Muscle layer of colon (tissue), 2 donors: Measurements from ENCODE around the gene CREB3L4.
A peak's percentile ranks its signal among the peaks of the same experiment; 100 is the strongest.

ENCODE experiments used
- H3K27ac ChIP-seq: one replicate; pipeline ENCODE4 v1.7.0; 2013; ENCODE audit warnings: low read depth, mild to moderate bottlenecking, low read length, moderate library complexity
- H3K27me3 ChIP-seq, 2 donors: one replicate each; pipeline ENCODE4 v1.7.0; 2013; ENCODE audit warnings: low read length in 2 of 2, mild to moderate bottlenecking in 2 of 2; ENCODE audit not compliant: insufficient read depth in 2 of 2, control insufficient read depth in 1 of 2
- H3K36me3 ChIP-seq: one replicate; pipeline ENCODE4 v1.7.0; 2013; ENCODE audit warnings: mild to moderate bottlenecking, low read length; ENCODE audit not compliant: insufficient read depth
- H3K4me1 ChIP-seq: one replicate; pipeline ENCODE4 v1.7.0; 2013; ENCODE audit warnings: mild to moderate bottlenecking, low read length; ENCODE audit not compliant: insufficient read depth
- H3K4me3 ChIP-seq, 2 donors: one replicate each; pipeline ENCODE4 v1.7.0; 2013; ENCODE audit warnings: low read length in 2 of 2, low read depth in 1 of 2, mild to moderate bottlenecking in 1 of 2, moderate library complexity in 1 of 2
- H3K9ac ChIP-seq: one replicate; pipeline ENCODE4 v1.7.0; 2013; ENCODE audit warnings: low read length
- H3K9me3 ChIP-seq: one replicate; pipeline ENCODE4 v1.7.0; 2013; ENCODE audit warnings: mild to moderate bottlenecking, low read length
- donor health status: abdominal sarcoma.
- donor health status: Adenocarcinoma of cecum.

Gene CREB3L4

DNA sequence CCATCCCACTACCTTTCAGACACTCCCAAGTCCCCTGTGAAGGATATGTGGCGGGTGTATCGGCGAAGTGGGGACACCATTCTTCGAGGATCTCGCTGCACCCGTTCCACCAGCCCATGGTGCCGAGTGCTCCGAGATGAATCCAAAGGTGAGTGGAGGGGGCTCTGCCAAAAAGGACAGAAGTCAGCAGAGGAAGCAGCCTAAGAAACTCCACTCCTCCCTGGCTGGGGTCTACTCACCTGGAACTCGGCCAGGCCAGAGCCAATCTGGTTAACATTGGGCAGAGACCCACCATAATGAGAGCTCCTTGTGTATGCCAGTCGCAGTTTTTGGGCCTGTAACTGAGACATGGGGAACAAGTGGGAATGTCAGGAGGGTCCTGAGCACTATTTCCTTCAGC lies 12.9 kb upstream of the CREB3L4 start:
- no peak overlapping the region for H3K27ac ChIP-seq
- no peaks in the 10 kb centered on the region for H3K27me3 ChIP-seq
- no peaks in the 10 kb centered on the region for H3K9me3 ChIP-seq
- H3K36me3 ChIP-seq, result peaks cover 54% of the 10 kb centered on the region
- peaks cover 32% of the 10 kb centered on the region for H3K4me1 ChIP-seq
- H3K4me3 ChIP-seq, result no peak overlapping the region
- H3K9ac ChIP-seq, result no peak overlapping the region

DNA sequence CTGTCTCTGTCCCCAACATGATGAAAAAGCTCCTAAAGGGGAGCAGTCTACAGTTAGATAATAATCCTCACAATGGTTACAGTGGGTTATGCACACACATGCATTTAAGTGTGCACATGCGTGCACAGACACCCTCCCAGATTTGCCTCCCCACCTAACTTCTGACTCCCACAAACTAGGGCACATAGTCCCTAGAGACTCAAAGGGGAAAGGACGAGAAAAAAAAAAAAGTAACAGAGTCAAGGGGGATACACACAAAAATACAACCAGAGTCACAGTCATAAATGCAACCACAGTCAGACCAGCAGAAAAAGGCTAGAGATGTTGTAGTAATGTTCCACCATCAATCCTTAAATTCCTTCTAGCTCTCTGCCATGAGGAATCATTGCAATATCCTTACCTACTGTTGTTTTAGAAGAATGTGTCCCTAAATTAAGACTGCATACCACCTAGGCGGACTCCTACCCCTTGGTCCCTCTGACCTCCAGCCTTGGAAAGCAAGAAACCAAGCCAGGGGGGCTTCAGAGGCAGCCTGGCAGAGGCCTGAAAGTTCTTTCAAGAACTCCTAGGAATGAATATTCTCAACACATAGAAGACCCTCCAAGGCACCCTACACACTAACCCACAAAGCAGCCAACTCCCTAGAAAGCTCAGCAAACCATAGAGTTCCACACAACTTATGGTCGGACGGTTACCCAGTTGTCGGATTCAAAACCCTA lies 10.5 kb upstream of the CREB3L4 start:
- H3K27ac ChIP-seq, result peak overlapping the region; percentile 87
- H3K27me3 ChIP-seq, result no peaks in the 10 kb centered on the region
- peak overlapping the region; percentile 88 for H3K9ac ChIP-seq
- peak overlapping the region; percentile 88 to 96 for H3K4me3 ChIP-seq
- H3K9me3 ChIP-seq, result no peaks in the 10 kb centered on the region
- peaks cover 44% of the 10 kb centered on the region for H3K4me1 ChIP-seq
- H3K36me3 ChIP-seq, result peaks cover 42% of the 10 kb centered on the region

DNA sequence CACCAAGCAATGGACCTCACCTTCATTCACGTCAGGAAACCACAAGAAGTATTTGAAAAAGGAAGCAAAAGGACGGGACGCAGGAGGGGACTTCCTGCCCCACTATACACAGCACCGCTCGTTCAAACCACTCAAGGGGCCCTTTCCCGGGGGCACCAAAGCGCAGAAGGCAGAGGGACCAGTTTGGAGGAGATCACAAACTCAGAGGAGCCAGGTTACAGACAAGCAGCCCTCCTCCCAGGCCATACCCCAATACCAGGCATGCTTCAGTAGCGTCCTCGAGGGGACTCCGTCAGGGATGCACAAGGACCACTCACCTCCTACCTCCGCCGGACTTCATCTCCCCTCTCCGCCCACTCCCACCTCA lies 10.0 kb upstream of the CREB3L4 start:
- H3K4me3 ChIP-seq, result peak overlapping the region; percentile 88 to 96
- H3K36me3 ChIP-seq, result peaks cover 37% of the 10 kb centered on the region
- H3K4me1 ChIP-seq, result peaks cover 48% of the 10 kb centered on the region
- no peaks in the 10 kb centered on the region for H3K9me3 ChIP-seq
- peak overlapping the region; percentile 88 for H3K9ac ChIP-seq
- H3K27me3 ChIP-seq, result no peaks in the 10 kb centered on the region
- peak overlapping the region; percentile 87 for H3K27ac ChIP-seq

DNA sequence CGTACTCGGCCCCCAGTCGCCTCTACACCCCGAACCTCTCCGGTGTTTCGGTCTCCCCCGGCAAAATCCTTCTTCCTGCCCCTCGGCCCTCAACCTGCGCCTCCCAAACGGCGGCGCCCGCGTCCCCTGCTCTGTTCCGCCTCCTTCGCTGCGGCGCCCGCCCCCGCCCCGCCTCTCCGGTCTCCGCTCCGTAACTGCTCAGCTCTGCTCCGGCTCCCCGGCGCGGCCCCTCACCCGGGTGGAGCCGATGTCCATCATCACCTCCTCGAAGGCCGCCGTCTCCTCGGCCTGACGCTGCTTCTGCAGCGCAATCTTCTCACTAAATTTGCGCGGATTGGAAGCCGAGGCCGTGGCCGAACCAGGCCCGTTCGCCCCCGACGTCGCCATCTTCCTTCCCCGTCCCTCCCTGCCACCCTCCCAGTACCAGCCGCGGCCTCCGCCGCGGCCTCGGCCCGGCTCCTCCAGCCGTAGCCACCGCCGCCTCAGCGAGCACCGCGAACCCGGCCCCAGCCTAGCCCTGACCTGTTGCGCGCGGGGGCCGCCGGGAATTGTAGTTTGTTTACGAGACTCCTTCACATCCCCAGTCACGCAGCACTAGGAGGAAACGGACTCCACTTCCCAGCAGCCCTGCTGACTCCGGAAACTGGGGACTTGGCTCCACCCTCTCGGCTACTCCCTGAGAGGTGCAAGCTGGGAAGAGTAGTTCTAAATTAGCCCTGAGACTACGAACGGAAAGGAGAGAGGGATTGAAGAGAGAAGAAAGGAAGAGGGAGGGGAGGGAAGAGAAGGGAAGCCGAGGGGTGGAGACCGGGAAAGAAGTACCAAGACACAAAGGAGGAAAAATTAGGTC lies 9.4 kb upstream of the CREB3L4 start, which contains the start of gene CRTC2:
Gene CRTC2 (minus strand): TSS at position 502 of the 850 bp plus-strand sequence. CDS start 115 bp downstream, at position 387.
- H3K9ac ChIP-seq, result peak within 1 kb of the TSS; percentile 88
- peaks cover 34% of the 10 kb centered on the region for H3K36me3 ChIP-seq
- H3K27me3 ChIP-seq, result no peaks in the 10 kb centered on the region
- peaks cover 50% of the 10 kb centered on the region for H3K4me1 ChIP-seq
- H3K9me3 ChIP-seq, result no peaks in the 10 kb centered on the region
- peak within 1 kb of the TSS; percentile 88 to 96 for H3K4me3 ChIP-seq
- peak within 1 kb of the TSS; percentile 87 for H3K27ac ChIP-seq

DNA sequence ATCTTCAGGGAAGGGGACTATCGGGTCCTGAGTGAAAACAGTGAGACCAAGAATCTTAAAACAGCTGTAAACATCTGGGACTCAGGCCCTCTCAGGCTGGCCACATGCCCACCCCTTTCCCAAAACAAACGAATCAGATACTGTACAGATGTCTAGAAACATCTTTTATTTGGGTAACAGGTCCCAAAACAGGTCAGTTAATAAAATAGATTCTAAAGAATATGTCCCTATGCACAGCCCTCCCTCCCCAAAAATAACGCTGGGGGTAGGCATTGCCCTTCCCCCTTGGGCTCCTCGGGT lies 8.8 kb upstream of the CREB3L4 start:
- H3K27ac ChIP-seq, result peak overlapping the region; percentile 61
- H3K27me3 ChIP-seq, result no peaks in the 10 kb centered on the region
- H3K9ac ChIP-seq, result no peak overlapping the region
- peak overlapping the region in 1 of 2 donors; percentile 96 for H3K4me3 ChIP-seq
- H3K9me3 ChIP-seq, result no peaks in the 10 kb centered on the region
- H3K4me1 ChIP-seq, result peaks cover 52% of the 10 kb centered on the region
- peaks cover 28% of the 10 kb centered on the region for H3K36me3 ChIP-seq

DNA sequence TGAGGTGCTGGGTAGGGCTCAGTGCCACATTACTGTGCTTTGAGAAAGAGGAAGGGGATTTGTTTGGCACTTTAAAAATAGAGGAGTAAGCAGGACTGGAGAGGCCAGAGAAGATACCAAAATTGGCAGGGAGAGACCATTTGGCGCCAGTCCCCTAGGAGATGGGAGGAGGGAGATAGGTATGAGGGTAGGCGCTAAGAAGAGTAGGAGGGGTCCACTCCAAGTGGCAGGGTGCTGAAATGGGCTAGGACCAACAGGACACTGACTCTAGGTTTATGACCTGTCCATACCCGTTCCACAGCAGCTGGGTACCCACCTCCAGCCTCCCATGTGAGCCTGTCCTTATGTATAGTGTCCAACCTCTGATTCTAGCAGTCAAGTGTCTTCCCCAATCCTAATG lies 8.2 kb upstream of the CREB3L4 start:
- Histone ChIP-seq H3K27ac (peak overlapping the region; percentile 61), H3K9ac (no peak overlapping the region), H3K27me3 (no peaks in the 10 kb centered on the region), H3K4me3 (no peak overlapping the region), H3K36me3 (peaks cover 23% of the 10 kb centered on the region), H3K9me3 (no peaks in the 10 kb centered on the region), H3K4me1 (peaks cover 57% of the 10 kb centered on the region)

DNA sequence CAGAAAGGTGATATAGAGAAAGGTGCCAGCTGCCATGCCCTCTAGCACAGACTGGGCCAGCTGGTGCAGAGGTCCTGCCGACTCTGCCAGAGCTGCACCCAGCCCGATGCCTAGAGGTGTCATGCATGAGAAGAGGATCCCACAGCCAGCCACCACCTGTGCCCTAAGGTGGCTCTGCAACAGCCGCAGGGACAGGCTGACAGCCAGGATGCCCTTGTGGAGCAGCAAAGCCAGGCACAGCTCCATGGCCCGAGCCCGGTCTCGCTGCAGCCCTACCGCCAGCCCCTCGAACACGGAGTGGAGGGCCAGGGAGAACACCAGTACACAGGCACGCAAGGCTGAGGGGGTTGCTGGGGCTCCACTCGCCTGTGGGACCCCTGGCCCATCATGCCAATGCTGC lies 7.5 kb upstream of the CREB3L4 start:
- no peak overlapping the region for H3K4me3 ChIP-seq
- H3K27me3 ChIP-seq, result no peaks in the 10 kb centered on the region
- no peak overlapping the region for H3K9ac ChIP-seq
- no peaks in the 10 kb centered on the region for H3K9me3 ChIP-seq
- H3K27ac ChIP-seq, result peak overlapping the region; percentile 6
- peaks cover 18% of the 10 kb centered on the region for H3K36me3 ChIP-seq
- H3K4me1 ChIP-seq, result peaks cover 60% of the 10 kb centered on the region

DNA sequence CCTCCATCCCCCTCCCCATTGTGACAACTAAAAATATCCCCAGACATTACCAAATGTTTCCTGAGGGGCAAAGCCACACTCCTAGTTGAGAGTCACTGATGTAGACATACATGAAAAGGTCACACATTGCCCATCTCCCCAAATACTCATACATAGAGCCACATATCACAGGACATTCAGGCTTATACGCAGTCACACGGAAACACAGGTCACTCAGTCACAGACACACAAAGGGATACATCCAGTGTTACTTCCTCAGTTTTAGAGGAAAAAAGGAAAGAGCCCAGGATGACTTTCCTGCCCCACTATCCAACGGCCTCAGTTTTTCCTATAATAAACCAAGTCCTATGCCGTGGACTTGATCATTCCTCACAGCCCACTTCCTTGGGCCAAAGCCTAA lies 6.3 kb upstream of the CREB3L4 start:
- Histone ChIP-seq H3K36me3 (peaks cover 18% of the 10 kb centered on the region), H3K4me1 (peaks cover 57% of the 10 kb centered on the region), H3K9me3 (no peaks in the 10 kb centered on the region), H3K27ac (no peak overlapping the region), H3K4me3 (peak overlapping the region in 1 of 2 donors; percentile 79), H3K9ac (no peak overlapping the region), H3K27me3 (no peaks in the 10 kb centered on the region)

DNA sequence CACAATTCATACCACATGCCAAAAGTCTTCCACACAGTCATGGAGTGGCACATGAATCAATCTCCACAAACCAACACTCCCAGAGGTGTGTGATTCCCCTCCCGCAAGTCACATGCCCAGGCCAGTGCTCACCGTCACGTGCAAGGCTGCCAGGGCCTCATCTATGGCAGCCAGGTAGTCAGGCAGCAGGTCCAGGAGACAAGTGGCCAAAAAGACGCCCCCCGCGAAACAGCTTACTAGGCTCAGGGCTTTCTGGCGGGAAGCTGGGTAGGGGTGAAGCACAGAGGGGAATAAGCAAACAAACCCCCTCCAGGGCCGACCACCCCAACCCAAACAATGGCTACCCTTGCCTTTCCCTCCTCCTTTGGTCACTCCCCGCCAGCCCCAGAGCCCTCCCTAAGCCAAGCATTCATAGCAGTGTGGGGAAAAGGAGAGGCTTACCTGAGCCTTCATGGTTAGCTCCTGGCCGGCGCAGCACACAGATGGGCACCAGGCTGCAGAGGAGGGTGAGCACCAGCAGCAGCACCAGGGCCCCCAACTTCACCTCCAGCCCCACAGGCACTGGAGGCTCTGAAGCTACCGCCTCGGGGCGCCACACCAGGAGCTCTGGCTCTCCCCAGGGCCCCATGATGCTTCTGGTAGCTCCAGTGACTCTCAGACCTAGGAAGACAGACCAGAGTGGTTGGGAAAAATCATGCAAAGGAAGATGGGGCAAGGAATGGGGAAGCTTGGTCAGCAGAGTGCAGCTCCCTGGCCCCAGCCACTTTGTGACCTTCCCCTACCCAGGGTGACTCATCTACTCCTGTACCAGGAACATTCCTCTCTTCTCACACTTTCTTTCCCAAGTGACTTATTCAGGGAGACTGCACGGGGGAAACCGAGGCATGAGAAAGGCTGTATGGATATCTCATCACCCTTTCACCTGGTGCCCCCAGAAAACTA lies 5.3 kb upstream of the CREB3L4 start:
- Histone ChIP-seq H3K9me3 (no peaks in the 10 kb centered on the region), H3K27me3 (no peaks in the 10 kb centered on the region), H3K27ac (peak overlapping the region; percentile 93), H3K4me1 (peaks cover 52% of the 10 kb centered on the region), H3K36me3 (peaks cover 18% of the 10 kb centered on the region), H3K9ac (peak overlapping the region; percentile 82), H3K4me3 (peak overlapping the region; percentile 67 to 79)

DNA sequence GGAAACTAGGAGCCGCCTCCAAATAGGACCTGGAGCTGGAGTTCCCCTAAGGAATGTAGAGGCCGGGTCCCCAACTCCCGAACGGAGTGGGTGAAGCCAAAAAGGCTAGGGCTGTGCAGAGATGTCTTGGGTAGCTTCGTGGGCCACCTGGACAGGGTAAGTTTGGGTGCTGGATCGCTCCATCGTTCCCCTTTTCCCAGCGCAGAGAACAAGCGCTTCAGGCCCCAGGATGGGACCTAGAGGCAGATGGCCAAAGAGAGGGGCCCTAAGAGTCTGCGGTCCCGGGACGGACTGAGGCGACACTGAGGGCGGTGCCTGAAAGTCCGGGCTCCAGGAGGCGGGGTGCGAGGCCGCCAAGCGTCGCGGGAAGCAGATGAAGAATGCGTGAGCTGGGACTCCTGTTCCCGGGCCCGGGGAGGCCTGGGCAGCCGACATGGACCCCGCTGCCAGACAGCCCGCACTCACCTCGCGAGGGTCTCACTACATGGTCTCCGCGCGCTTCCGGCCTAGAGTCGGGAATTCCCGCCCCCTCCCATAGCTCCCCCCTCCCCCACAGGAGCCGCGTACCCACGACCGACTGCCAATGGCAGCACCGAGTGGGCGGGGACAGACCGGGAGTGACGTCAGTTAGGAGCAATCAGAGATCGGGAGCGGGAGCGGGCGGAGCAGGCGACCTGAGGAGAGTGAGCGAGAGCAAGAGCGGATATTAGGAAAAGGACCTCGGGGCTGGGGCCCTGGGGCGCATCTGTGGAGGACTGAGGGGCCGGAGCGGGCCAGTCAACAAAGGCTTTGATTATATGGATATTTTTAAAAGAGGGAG lies 4.5 kb upstream of the CREB3L4 start, which contains the start of gene SLC39A1:
Gene SLC39A1 (minus strand): TSS at position 508 of the 820 bp plus-strand sequence. CDS start 822 bp downstream, outside the sequence.
- Histone ChIP-seq H3K4me1 (peaks cover 53% of the 10 kb centered on the region), H3K36me3 (peaks cover 18% of the 10 kb centered on the region), H3K9ac (peak within 1 kb of the TSS; percentile 85)

More for the DNA sequence above, 4.5 kb upstream of the CREB3L4 start, which contains the start of gene SLC39A1:
- H3K27ac ChIP-seq, result peak within 1 kb of the TSS; percentile 93
- H3K27me3 ChIP-seq, result no peaks in the 10 kb centered on the region
- H3K9me3 ChIP-seq, result no peaks in the 10 kb centered on the region
- peak within 1 kb of the TSS; percentile 67 to 79 for H3K4me3 ChIP-seq
